Stomach (tissue), 4 donors: ENCODE measurements around the gene SGK2.
"Not testable (repeated sequence)": the region's sequence is repeated elsewhere in the genome, so short reads cannot be mapped to it uniquely, and the experiment has no call there.

Source experiments
- CTCF ChIP-seq, 7 experiments: fragments of 450-650 bp in 4 of 7; fragments of 200-600 bp in 3 of 7; sonication (generic) in 3 of 7; IDR thresholded peaks; one replicate each; pipeline ENCODE4 v1.5.1; 2016 to 2019; ENCODE audit warnings: antibody characterized with exemption in 7 of 7, control low read depth in 2 of 7, mild to moderate bottlenecking in 1 of 7
- POLR2A ChIP-seq, 4 donors: fragments of 450-650 bp; IDR thresholded peaks; one replicate each; pipeline ENCODE4 v1.6.1; 2016; ENCODE audit warnings: antibody characterized with exemption in 4 of 4, control low read depth in 2 of 4, mild to moderate bottlenecking in 1 of 4, moderate library complexity in 1 of 4

GRCh38 chr20:43607278-43607677 is 48.5 kb downstream of the SGK2 start:
- not testable (repeated sequence) for TF ChIP-seq CTCF, POLR2A (IDR thresholded peaks at IDR 0.05)
